ENCODE data around the gene MAST1. TPM values are rescaled to one million over a fixed set of nuclear protein-coding genes. Genes with fewer than 3 reads are reported as not detected.
"Not testable (repeated sequence)": the region's sequence is repeated elsewhere in the genome, so short reads cannot be mapped to it uniquely, and the experiment has no call there.

The MAST1 gene
- total RNA-seq, 4 donors from 2014 or later: 0.64 to 2.4 (median 0.82) TPM; not detected in 1

DNA sequence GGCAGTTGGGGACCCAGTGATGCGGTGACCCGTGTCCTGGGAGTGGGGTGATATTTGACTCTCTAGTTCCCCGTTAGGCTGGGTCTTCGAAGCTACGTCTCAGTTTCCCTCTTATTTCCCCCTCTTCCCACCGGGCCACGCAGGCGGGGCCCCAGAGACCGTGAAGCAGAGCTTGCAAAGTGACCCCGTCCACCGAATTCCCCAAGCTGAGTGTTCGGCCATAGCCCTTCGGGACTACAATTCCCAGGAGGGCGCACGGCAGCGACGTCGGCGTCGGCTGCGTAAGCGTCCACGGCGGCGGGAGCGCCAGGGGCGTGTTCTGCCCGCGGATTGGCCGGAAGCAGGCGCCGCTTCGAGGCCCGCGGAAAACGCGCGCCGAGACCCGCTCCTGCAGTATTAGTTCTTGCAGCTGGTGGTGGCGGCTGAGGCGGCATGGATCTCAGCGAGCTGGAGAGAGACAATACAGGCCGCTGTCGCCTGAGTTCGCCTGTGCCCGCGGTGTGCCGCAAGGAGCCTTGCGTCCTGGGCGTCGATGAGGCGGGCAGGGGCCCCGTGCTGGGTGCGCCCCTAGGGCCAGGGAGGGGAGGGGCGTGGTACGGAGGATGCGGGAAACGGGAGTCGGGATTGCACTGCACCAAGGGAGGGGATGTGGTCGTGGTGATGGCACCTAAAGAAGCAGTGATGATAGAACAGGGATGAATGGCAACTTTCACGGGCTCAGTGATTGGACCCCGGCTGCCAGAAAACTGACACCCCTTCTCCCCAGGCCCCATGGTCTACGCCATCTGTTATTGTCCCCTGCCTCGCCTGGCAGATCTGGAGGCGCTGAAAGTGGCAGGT, 31.9 kb upstream of the MAST1 start, which contains the start of gene RNASEH2A:
Gene RNASEH2A, plus strand, starts transcription at position 343 of the 840 bp plus-strand sequence. Its CDS starts 90 bp downstream, at position 433.
- TF ChIP-seq, protein P1, sequence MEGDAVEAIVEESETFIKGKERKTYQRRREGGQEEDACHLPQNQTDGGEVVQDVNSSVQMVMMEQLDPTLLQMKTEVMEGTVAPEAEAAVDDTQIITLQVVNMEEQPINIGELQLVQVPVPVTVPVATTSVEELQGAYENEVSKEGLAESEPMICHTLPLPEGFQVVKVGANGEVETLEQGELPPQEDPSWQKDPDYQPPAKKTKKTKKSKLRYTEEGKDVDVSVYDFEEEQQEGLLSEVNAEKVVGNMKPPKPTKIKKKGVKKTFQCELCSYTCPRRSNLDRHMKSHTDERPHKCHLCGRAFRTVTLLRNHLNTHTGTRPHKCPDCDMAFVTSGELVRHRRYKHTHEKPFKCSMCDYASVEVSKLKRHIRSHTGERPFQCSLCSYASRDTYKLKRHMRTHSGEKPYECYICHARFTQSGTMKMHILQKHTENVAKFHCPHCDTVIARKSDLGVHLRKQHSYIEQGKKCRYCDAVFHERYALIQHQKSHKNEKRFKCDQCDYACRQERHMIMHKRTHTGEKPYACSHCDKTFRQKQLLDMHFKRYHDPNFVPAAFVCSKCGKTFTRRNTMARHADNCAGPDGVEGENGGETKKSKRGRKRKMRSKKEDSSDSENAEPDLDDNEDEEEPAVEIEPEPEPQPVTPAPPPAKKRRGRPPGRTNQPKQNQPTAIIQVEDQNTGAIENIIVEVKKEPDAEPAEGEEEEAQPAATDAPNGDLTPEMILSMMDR (IDR thresholded peaks at IDR 0.05): peak in 2 of 5 experiments; percentile 6 to 17
- TF ChIP-seq POLR2AphosphoS5 (IDR thresholded peaks at IDR 0.05) (peak in 2 of 3 donors; percentile 21 to 54), POLR2A (IDR thresholded peaks at IDR 0.05) (no peak)
- intact Hi-C loops (cut with DNase I; ENCODE audit: low total_unique reads): no loop called here
- in situ Hi-C loops (cut with MboI; ENCODE audit: low pct_ligation_motif_present in 1 of 4, low pct_unique_long_range_greater_than_20kb in 1 of 4, low sequenced_read_pairs in 3 of 4): no loop called here
- H3K9me3 ChIP-seq: no peaks in the 10 kb centered on the region
- DNase-seq: peak; percentile 92
- no peaks in the 10 kb centered on the region for H3K36me3 ChIP-seq
- H3K27me3 ChIP-seq: no peaks in the 10 kb centered on the region
- peak within 1 kb of the TSS; percentile 63 to 83 (median 71) for H3K27ac ChIP-seq
- H3K4me3 ChIP-seq: peak within 1 kb of the TSS; percentile 38 to 61 (median 46)
- 4 to 15% methylated on average over 6 to 66 of the region's 66 CpGs for WGBS, 2 donors (ENCODE audit: low coverage in 1 of 2)
- peaks cover 10 to 20% (median 17%) of the 10 kb centered on the region in 4 donors for H3K4me1 ChIP-seq

- in situ Hi-C loops (cut with MboI; ENCODE audit: low pct_ligation_motif_present in 1 of 4, low pct_unique_long_range_greater_than_20kb in 1 of 4, low sequenced_read_pairs in 3 of 4) (no loop called here), intact Hi-C loops (cut with DNase I; ENCODE audit: low total_unique reads) (no loop called here)
- no peak overlapping the region for H3K27ac ChIP-seq
- TF ChIP-seq POLR2AphosphoS5 (IDR thresholded peaks at IDR 0.05): no peak
- TF ChIP-seq EP300 (IDR thresholded peaks at IDR 0.05; ENCODE audit: low read depth): no peak
- 92 to 98% methylated on average over 6 to 7 of the region's 7 CpGs for WGBS, 2 donors (ENCODE audit: low coverage in 1 of 2)
- H3K27me3 ChIP-seq: no peaks in the 10 kb centered on the region
- H3K36me3 ChIP-seq: no peaks in the 10 kb centered on the region
- no peak overlapping the region for H3K4me3 ChIP-seq
- no peaks in the 10 kb centered on the region for H3K4me1 ChIP-seq
- no peak for DNase-seq
- no peaks in the 10 kb centered on the region for H3K9me3 ChIP-seq
Measured at GRCh38 chr19:12815088-12815487, 23.2 kb upstream of the MAST1 start.

- H3K4me3 ChIP-seq; intact Hi-C loops (cut with DNase I; ENCODE audit: low total_unique reads); H3K27ac ChIP-seq; H3K9me3 ChIP-seq; in situ Hi-C loops (cut with MboI; ENCODE audit: low pct_ligation_motif_present in 1 of 4, low pct_unique_long_range_greater_than_20kb in 1 of 4, low sequenced_read_pairs in 3 of 4); H3K27me3 ChIP-seq; H3K36me3 ChIP-seq; DNase-seq; H3K4me1 ChIP-seq: not testable (repeated sequence)
- 84 to 89% methylated on average over 2 to 6 of the region's 6 CpGs for WGBS, 2 donors (ENCODE audit: low coverage in 1 of 2)
Measured at GRCh38 chr19:12817188-12817587, 21.1 kb upstream of the MAST1 start.

GRCh38 chr19:12817810-12818209, 20.5 kb upstream of the MAST1 start:
- H3K4me3 ChIP-seq; H3K27me3 ChIP-seq; intact Hi-C loops (cut with DNase I; ENCODE audit: low total_unique reads); H3K27ac ChIP-seq; H3K9me3 ChIP-seq; in situ Hi-C loops (cut with MboI; ENCODE audit: low pct_ligation_motif_present in 1 of 4, low pct_unique_long_range_greater_than_20kb in 1 of 4, low sequenced_read_pairs in 3 of 4); H3K36me3 ChIP-seq; H3K4me1 ChIP-seq; DNase-seq: not testable (repeated sequence)
- WGBS, 2 donors (ENCODE audit: low coverage in 1 of 2): 90% methylated on average over 1 to 11 of the region's 11 CpGs

- no peak for TF ChIP-seq POLR2AphosphoS5 (IDR thresholded peaks at IDR 0.05)
- no peak for DNase-seq
- 80 to 87% methylated on average over 1 to 2 of the region's 2 CpGs for WGBS, 2 donors (ENCODE audit: low coverage in 1 of 2)
- Histone ChIP-seq H3K27ac (no peak overlapping the region), H3K4me1 (peaks cover 0 to 7% (median 6%) of the 10 kb centered on the region in 4 donors), H3K27me3 (peaks cover 31% of the 10 kb centered on the region), H3K9me3 (no peaks in the 10 kb centered on the region), H3K4me3 (no peak overlapping the region), H3K36me3 (no peaks in the 10 kb centered on the region)
- in situ Hi-C loops (cut with MboI; ENCODE audit: low pct_ligation_motif_present in 1 of 4, low pct_unique_long_range_greater_than_20kb in 1 of 4, low sequenced_read_pairs in 3 of 4) (no loop called here), intact Hi-C loops (cut with DNase I; ENCODE audit: low total_unique reads) (no loop called here)
Measured at GRCh38 chr19:12821761-12822160, 16.6 kb upstream of the MAST1 start.

DNA sequence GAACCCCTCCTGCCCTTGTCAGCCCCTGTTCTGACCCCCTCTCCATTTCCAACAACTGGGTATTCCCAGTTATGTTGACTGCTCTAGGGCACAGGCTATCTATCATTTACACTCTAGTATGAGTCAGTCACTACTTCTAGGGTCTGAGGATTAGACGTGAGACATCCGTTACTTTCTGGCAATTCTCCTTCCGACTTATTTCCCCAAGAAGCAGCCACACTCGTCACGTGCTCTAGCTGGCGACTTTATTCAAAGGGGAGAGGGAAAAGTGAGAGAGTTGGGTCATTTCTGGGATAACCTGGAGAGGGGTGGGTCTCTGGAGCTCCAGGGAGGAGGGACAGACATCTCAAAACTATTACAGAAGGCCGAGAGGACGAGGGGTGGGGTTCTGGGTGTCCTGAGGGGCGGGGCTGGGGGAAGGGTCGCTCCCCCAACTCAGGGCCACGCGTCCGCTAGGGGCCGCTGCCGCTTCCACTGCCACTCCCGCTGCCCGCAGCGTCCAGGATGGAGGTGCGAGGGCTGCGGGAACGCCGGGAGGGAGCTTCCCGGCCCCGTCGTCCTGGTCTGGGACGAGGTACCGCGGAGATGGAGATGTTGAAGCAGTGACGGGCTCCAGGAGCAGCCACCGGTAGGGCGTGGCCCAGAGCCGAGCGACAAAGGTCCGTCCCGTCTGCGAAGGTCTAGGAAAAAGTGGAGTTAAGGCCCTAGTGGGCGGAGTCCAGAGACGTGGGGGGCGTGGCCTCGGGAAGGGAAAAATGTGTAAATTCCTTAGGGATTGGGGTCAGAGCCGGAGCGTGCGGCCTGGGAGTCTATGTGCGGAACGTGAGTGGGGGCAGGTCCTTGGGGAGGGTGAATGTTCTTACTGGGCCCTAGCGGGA, 12.8 kb upstream of the MAST1 start:
- intact Hi-C loops (cut with DNase I; ENCODE audit: low total_unique reads): no loop called here
- H3K27me3 ChIP-seq: peaks cover 68% of the 10 kb centered on the region
- no peaks in the 10 kb centered on the region for H3K36me3 ChIP-seq
- 4 to 8% methylated on average over 9 to 46 of the region's 46 CpGs for WGBS, 2 donors (ENCODE audit: low coverage in 1 of 2)
- no peak for DNase-seq
- H3K9me3 ChIP-seq: no peaks in the 10 kb centered on the region
- no peak overlapping the region for H3K4me3 ChIP-seq
- TF ChIP-seq POLR2AphosphoS5 (IDR thresholded peaks at IDR 0.05): no peak
- no peak for TF ChIP-seq POLR2A (IDR thresholded peaks at IDR 0.05)
- TF ChIP-seq, protein P1 (IDR thresholded peaks at IDR 0.05): peak in 3 of 5 experiments; percentile 19 to 36 (median 36)
- no peak for TF ChIP-seq EP300 (IDR thresholded peaks at IDR 0.05; ENCODE audit: low read depth)
- H3K4me1 ChIP-seq: peaks cover 0 to 17% (median 6%) of the 10 kb centered on the region in 4 donors
- in situ Hi-C loops (cut with MboI; ENCODE audit: low pct_ligation_motif_present in 1 of 4, low pct_unique_long_range_greater_than_20kb in 1 of 4, low sequenced_read_pairs in 3 of 4): no loop called here
- no peak overlapping the region for H3K27ac ChIP-seq
